T-helper 2 cell (primary cell): ENCODE results near the gene RELL2.
A peak's percentile ranks its signal among the peaks of the same experiment; 100 is the strongest.

Source experiments
- DNase-seq, 5 experiments: peaks; one replicate each; pipeline versions ENCODE4 v3.0.0 to v3.0.0-alpha.2; 2012 to 2022

The RELL2 gene

GRCh38 chr5:141649972-141650371, 13.2 kb downstream of the RELL2 start:
- no peak for DNase-seq

- DNase-seq: peak; percentile 67 to 83 (median 74)
These were observed 14.3 kb downstream of the RELL2 start, which contains the start of gene FCHSD1 for GRCh38 chr5:141650851-141651727. TSS of gene FCHSD1 (minus strand) at chr5:141651418. CDS start at chr5:141651368, 50 bp downstream.

GRCh38 chr5:141651728-141652105, 14.9 kb downstream of the RELL2 start:
- DNase-seq: no peak

GRCh38 chr5:141654298-141654697, 17.5 kb downstream of the RELL2 start:
- DNase-seq: no peak

- DNase-seq: no peak
These were observed 18.2 kb downstream of the RELL2 start for GRCh38 chr5:141655020-141655419.

- no peak for DNase-seq
These were observed 19.6 kb downstream of the RELL2 start for GRCh38 chr5:141656396-141656795.

GRCh38 chr5:141657404-141657803, 20.6 kb downstream of the RELL2 start:
- no peak for DNase-seq

- DNase-seq: no peak
These were observed 21.2 kb downstream of the RELL2 start for GRCh38 chr5:141657937-141658545.

GRCh38 chr5:141662028-141662427, 25.2 kb downstream of the RELL2 start:
- no peak for DNase-seq

- DNase-seq: no peak
These were observed 26.7 kb downstream of the RELL2 start for GRCh38 chr5:141663506-141663905.

- DNase-seq: peak; percentile 42 to 67 (median 52)
These were observed 28.1 kb downstream of the RELL2 start for GRCh38 chr5:141664733-141665461.

- DNase-seq: no peak
These were observed 29.5 kb downstream of the RELL2 start for GRCh38 chr5:141665995-141666940.

GRCh38 chr5:141668601-141669265, 31.9 kb downstream of the RELL2 start:
- DNase-seq: no peak

GRCh38 chr5:141669520-141669919, 32.7 kb downstream of the RELL2 start:
- DNase-seq: no peak

GRCh38 chr5:141672071-141672840, 35.5 kb downstream of the RELL2 start:
- DNase-seq: no peak

GRCh38 chr5:141672841-141673813, 36.3 kb downstream of the RELL2 start:
- no peak for DNase-seq

GRCh38 chr5:141674747-141675146, 38.0 kb downstream of the RELL2 start:
- DNase-seq: no peak

GRCh38 chr5:141675672-141676071, 38.9 kb downstream of the RELL2 start:
- no peak for DNase-seq

- no peak for DNase-seq
These were observed 40.6 kb downstream of the RELL2 start for GRCh38 chr5:141677415-141677814.

- DNase-seq: no peak
These were observed 43.4 kb downstream of the RELL2 start for GRCh38 chr5:141680178-141680577.
